WTC11 (cell line): ENCODE results near the gene UBB. TPM values are rescaled to one million over a fixed set of nuclear protein-coding genes. Genes with fewer than 3 reads are reported as not detected.

ENCODE experiments used
- ATAC-seq: fragments of 200-7000 bp; cut with Tn5 transposase; 2 replicates; pipeline ENCODE4 v1.10.0; 2021; ENCODE audit warnings: mild to moderate bottlenecking, moderate library complexity
- CTCF ChIA-PET: fragments of 300-600 bp; sonication (Branson Sonifier 250); formaldehyde crosslinking; loops from one replicate; lab custom pipeline; 2021; ENCODE audit warnings: antibody characterized with exemption; lab: Charles Lee
- POLR2A ChIA-PET: fragments of 350-600 bp; sonication (Branson Sonifier 250); formaldehyde crosslinking; loops from one replicate; lab custom pipeline; 2021; ENCODE audit warnings: antibody characterized with exemption; lab: Charles Lee
- DNase-seq: peaks from one replicate; pipeline ENCODE4 v3.0.0; 2021; ENCODE audit warnings: low spot score
- H3K27ac Mint-ChIP-seq: 2 replicates; pipeline ENCODE4 v1.8.0; 2021; ENCODE audit warnings: mixed read lengths
- H3K27me3 Mint-ChIP-seq: 2 replicates; pipeline ENCODE4 v1.8.0; 2021; ENCODE audit warnings: low read depth, mild to moderate bottlenecking, moderate library complexity, mixed read lengths
- H3K36me3 Mint-ChIP-seq: 2 replicates; pipeline ENCODE4 v1.8.0; 2021; ENCODE audit warnings: mixed read lengths
- H3K4me1 Mint-ChIP-seq: 2 replicates; pipeline ENCODE4 v1.8.0; 2022; ENCODE audit warnings: mixed read lengths
- H3K4me3 Mint-ChIP-seq: 2 replicates; pipeline ENCODE4 v1.8.0; 2021; ENCODE audit warnings: mild to moderate bottlenecking, moderate library complexity, mixed read lengths
- H3K9me3 Mint-ChIP-seq: 2 replicates; pipeline ENCODE4 v1.8.0; 2021; ENCODE audit warnings: mixed read lengths
- ATF2 ChIP-seq: sonication (generic); formaldehyde crosslinking; IDR thresholded peaks from 2 replicates; pipeline ENCODE4 v1.8.1; 2022; ENCODE audit warnings: low read depth, missing genetic modification reagents, borderline replicate concordance
- CBFB ChIP-seq: sonication (generic); formaldehyde crosslinking; IDR thresholded peaks from 2 replicates; pipeline ENCODE4 v1.8.1; 2022; ENCODE audit warnings: mild to moderate bottlenecking, low read depth, missing genetic modification reagents
- CREB1 ChIP-seq: sonication (generic); formaldehyde crosslinking; IDR thresholded peaks from 2 replicates; pipeline ENCODE4 v1.8.0; 2023; ENCODE audit warnings: mild to moderate bottlenecking, missing genetic modification reagents
- CTCF ChIP-seq: fragments of 200-600 bp; IDR thresholded peaks from 2 replicates; pipeline ENCODE4 v1.8.0; 2022; ENCODE audit warnings: antibody characterized with exemption
- FOXK1 ChIP-seq: sonication (generic); formaldehyde crosslinking; IDR thresholded peaks from 2 replicates; pipeline ENCODE4 v1.8.0; 2022; ENCODE audit warnings: mild to moderate bottlenecking, moderate library complexity, missing genetic modification reagents
- FOXP1 ChIP-seq: sonication (generic); formaldehyde crosslinking; IDR thresholded peaks from 2 replicates; pipeline ENCODE4 v1.8.0; 2022; ENCODE audit warnings: missing genetic modification reagents, mild to moderate bottlenecking, moderate library complexity, borderline replicate concordance
- HMGA2 ChIP-seq: fragments of 250-450 bp; sonication (Bioruptor Pico); IDR thresholded peaks from 2 replicates; pipeline ENCODE4 v1.4.0; 2021; ENCODE audit warnings: mild to moderate bottlenecking, moderate library complexity
- MYBL2 ChIP-seq: sonication (generic); formaldehyde crosslinking; IDR thresholded peaks from 2 replicates; pipeline ENCODE4 v1.8.1; 2023; ENCODE audit warnings: mild to moderate bottlenecking, moderate library complexity, missing genetic modification reagents
- NFATC4 ChIP-seq: fragments of 250-450 bp; sonication (Bioruptor Pico); IDR thresholded peaks from 2 replicates; pipeline ENCODE4 v1.9.0; 2021; ENCODE audit warnings: mild to moderate bottlenecking
- OVOL2 ChIP-seq: fragments of 250-450 bp; sonication (Bioruptor Pico); IDR thresholded peaks from 2 replicates; pipeline ENCODE4 v1.9.0; 2021; ENCODE audit warnings: mild to moderate bottlenecking, borderline replicate concordance
- PRRX2 ChIP-seq: fragments of 250-450 bp; sonication (Bioruptor Pico); IDR thresholded peaks from 2 replicates; pipeline ENCODE4 v1.8.0; 2021; ENCODE audit warnings: mild to moderate bottlenecking
- RELA ChIP-seq: sonication (generic); formaldehyde crosslinking; IDR thresholded peaks from 2 replicates; pipeline ENCODE4 v1.8.1; 2022; ENCODE audit warnings: missing genetic modification reagents, mild to moderate bottlenecking, borderline replicate concordance
- RORB ChIP-seq: fragments of 250-450 bp; sonication (Bioruptor Pico); IDR thresholded peaks from 2 replicates; pipeline ENCODE4 v1.9.0; 2021; ENCODE audit warnings: mild to moderate bottlenecking
- SMAD3 ChIP-seq: sonication (generic); formaldehyde crosslinking; IDR thresholded peaks from 2 replicates; pipeline ENCODE4 v1.8.0; 2022; ENCODE audit warnings: missing genetic modification reagents, mild to moderate bottlenecking, borderline replicate concordance
- SMAD4 ChIP-seq: sonication (generic); formaldehyde crosslinking; IDR thresholded peaks from 2 replicates; pipeline ENCODE4 v1.8.0; 2022; ENCODE audit warnings: mild to moderate bottlenecking, missing genetic modification reagents
- TCF7 ChIP-seq: sonication (generic); formaldehyde crosslinking; IDR thresholded peaks from 2 replicates; pipeline ENCODE4 v1.8.0; 2022; ENCODE audit warnings: mild to moderate bottlenecking, low read depth, missing genetic modification reagents, moderate library complexity
- TEAD1 ChIP-seq: sonication (generic); formaldehyde crosslinking; IDR thresholded peaks from 2 replicates; pipeline ENCODE4 v1.8.0; 2022; ENCODE audit warnings: mild to moderate bottlenecking, missing genetic modification reagents
- ZBTB21 ChIP-seq: sonication (generic); formaldehyde crosslinking; IDR thresholded peaks from 2 replicates; pipeline ENCODE4 v1.8.1; 2023; ENCODE audit warnings: mild to moderate bottlenecking, missing genetic modification reagents, borderline replicate concordance
- ZNF281 ChIP-seq: sonication (generic); formaldehyde crosslinking; IDR thresholded peaks from 2 replicates; pipeline ENCODE4 v1.8.0; 2023; ENCODE audit warnings: mild to moderate bottlenecking, missing genetic modification reagents
- ZNF423 ChIP-seq: fragments of 250-450 bp; sonication (Bioruptor Pico); IDR thresholded peaks from 2 replicates; pipeline ENCODE4 v2.1.2; 2022; ENCODE audit warnings: mild to moderate bottlenecking, moderate library complexity
- total RNA-seq: library from RNA; stranded (reverse); gene quantifications from 3 replicates; pipeline ENCODE4 v1.2.3, GENCODE V29; 2021
- TF ChIP-seq, protein P1 (sequence below): sonication (generic); formaldehyde crosslinking; IDR thresholded peaks from 2 replicates; pipeline ENCODE4 v1.8.1; 2023; ENCODE audit warnings: mild to moderate bottlenecking, moderate library complexity, missing genetic modification reagents

The UBB gene
- total RNA-seq, 1 experiment from 2014 or later = 1,216 TPM

DNA sequence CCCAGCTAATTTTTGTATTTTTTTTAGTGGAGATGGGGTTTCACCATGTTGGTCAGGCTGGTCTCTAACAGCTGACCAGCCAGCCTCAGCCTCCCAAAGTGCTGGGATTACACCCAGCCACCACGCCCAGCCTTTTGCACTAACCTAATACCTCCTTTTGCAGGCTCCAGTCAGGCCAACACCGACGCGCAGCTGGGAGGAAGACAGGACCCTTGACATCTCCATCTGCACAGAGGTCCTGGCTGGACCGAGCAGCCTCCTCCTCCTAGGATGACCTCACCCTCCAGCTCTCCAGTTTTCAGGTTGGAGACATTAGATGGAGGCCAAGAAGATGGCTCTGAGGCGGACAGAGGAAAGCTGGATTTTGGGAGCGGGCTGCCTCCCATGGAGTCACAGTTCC is 36.5 kb downstream of the UBB start:
- ATAC-seq = no peak
- H3K4me3 Mint-ChIP-seq = no peak overlapping the region
- no peaks in the 10 kb centered on the region for H3K9me3 Mint-ChIP-seq
- TF ChIP-seq RORB = no peak
- no peak for TF ChIP-seq SMAD3
- TF ChIP-seq NFATC4 (CRISPR knock-in tag) = no peak
- no peak for TF ChIP-seq CREB1 (CRISPR knock-in tag)
- TF ChIP-seq TCF7 (CRISPR knock-in tag) = no peak
- no peak for TF ChIP-seq FOXP1 (CRISPR knock-in tag)
- no peak for TF ChIP-seq MYBL2
- TF ChIP-seq, all 79 proteins: peak for 0
- H3K27ac Mint-ChIP-seq = no peak overlapping the region
- H3K36me3 Mint-ChIP-seq = no peaks in the 10 kb centered on the region
- DNase-seq = no peak
- peaks cover 28% of the 10 kb centered on the region for H3K4me1 Mint-ChIP-seq
- POLR2A ChIA-PET = no interaction called here
- H3K27me3 Mint-ChIP-seq = no peaks in the 10 kb centered on the region; the same call in 1 of the 2 replicates
- CTCF ChIA-PET = interaction anchor here (0.7 to 6.4 kb wide), 3 partner anchors 53 to 284 kb away, joined by 3 to 96 read pairs (median 4); no protein-coding TSS in a partner anchor

GRCh38 chr17:16417896-16418684 is 37.2 kb downstream of the UBB start:
- POLR2A ChIA-PET = no interaction called here
- Mint-ChIP-seq H3K4me1 (peaks cover 30% of the 10 kb centered on the region), H3K27me3 (no peaks in the 10 kb centered on the region; the same call in 1 of the 2 replicates), H3K27ac (no peak overlapping the region), H3K36me3 (no peaks in the 10 kb centered on the region), H3K4me3 (no peak overlapping the region), H3K9me3 (no peaks in the 10 kb centered on the region)
- TF ChIP-seq ZNF281 (CRISPR knock-in tag) (no peak), CBFB (CRISPR knock-in tag) (no peak), ZNF423 (CRISPR knock-in tag) (no peak), TEAD1 (no peak), ZBTB21 (CRISPR knock-in tag) (no peak), SMAD4 (CRISPR knock-in tag) (no peak), FOXK1 (CRISPR knock-in tag) (no peak), OVOL2 (no peak), PRRX2 (CRISPR knock-in tag) (no peak), RELA (no peak), CTCF (no peak), HMGA2 (CRISPR knock-in tag) (no peak), NFATC4 (CRISPR knock-in tag) (no peak), ATF2 (CRISPR knock-in tag) (no peak)
- TF ChIP-seq, protein P1, sequence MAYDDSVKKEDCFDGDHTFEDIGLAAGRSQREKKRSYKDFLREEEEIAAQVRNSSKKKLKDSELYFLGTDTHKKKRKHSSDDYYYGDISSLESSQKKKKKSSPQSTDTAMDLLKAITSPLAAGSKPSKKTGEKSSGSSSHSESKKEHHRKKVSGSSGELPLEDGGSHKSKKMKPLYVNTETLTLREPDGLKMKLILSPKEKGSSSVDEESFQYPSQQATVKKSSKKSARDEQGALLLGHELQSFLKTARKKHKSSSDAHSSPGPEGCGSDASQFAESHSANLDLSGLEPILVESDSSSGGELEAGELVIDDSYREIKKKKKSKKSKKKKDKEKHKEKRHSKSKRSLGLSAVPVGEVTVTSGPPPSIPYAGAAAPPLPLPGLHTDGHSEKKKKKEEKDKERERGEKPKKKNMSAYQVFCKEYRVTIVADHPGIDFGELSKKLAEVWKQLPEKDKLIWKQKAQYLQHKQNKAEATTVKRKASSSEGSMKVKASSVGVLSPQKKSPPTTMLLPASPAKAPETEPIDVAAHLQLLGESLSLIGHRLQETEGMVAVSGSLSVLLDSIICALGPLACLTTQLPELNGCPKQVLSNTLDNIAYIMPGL (CRISPR knock-in tag) = no peak
- ATAC-seq (0 out of 2 replicates have a peak, but pooled peaks have one; percentile 26), DNase-seq (no peak)
- CTCF ChIA-PET = interaction anchor here (1.8 to 6.4 kb wide), 2 partner anchors 54 to 103 kb away, joined by 4 to 96 read pairs; no protein-coding TSS in a partner anchor
